CD4-positive, alpha-beta memory T cell (primary cell): ENCODE data around the gene TBC1D23. TPM values are rescaled to one million over a fixed set of nuclear protein-coding genes. Genes with fewer than 3 reads are reported as not detected.
"Not testable (repeated sequence)": the region's sequence is repeated elsewhere in the genome, so short reads cannot be mapped to it uniquely, and the experiment has no call there.

Experiments
- CTCF ChIA-PET: fragments of 350-600 bp; sonication (Branson Sonifier 250); formaldehyde crosslinking; loops from one replicate; lab custom pipeline; 2021; ENCODE audit warnings: inconsistent platforms; ENCODE audit not compliant: partially characterized antibody; lab: Charles Lee
- POLR2A ChIA-PET: fragments of 350-600 bp; sonication (Branson Sonifier 250); formaldehyde crosslinking; loops from one replicate; lab custom pipeline; 2021; ENCODE audit not compliant: partially characterized antibody; lab: Charles Lee
- DNase-seq, 5 donors: peaks; one replicate each; pipeline versions ENCODE4 v3.0.0 to v3.0.0-alpha.2; 2020 to 2022; ENCODE audit warnings: mixed read lengths in 1 of 5
- H3K27ac ChIP-seq: one replicate; pipeline ENCODE4 v1.7.0; 2013; ENCODE audit warnings: low read depth, low read length
- H3K27me3 ChIP-seq: 2 replicates; pipeline ENCODE4 v1.7.0; 2013; ENCODE audit warnings: mild to moderate bottlenecking, low read length, moderate library complexity; ENCODE audit not compliant: insufficient read depth
- H3K36me3 ChIP-seq: 2 replicates; pipeline ENCODE4 v1.7.0; 2013; ENCODE audit warnings: mild to moderate bottlenecking, low read length, moderate library complexity; ENCODE audit not compliant: insufficient read depth
- H3K4me1 ChIP-seq: 2 replicates; pipeline ENCODE4 v1.7.0; 2013; ENCODE audit warnings: mild to moderate bottlenecking, low read length, moderate library complexity; ENCODE audit not compliant: insufficient read depth
- H3K4me3 ChIP-seq, 2 donors: one replicate each; pipeline ENCODE4 v1.7.0; 2013; ENCODE audit warnings: low read length in 2 of 2, mild to moderate bottlenecking in 1 of 2
- H3K9me3 ChIP-seq, 2 donors: one replicate each; pipeline ENCODE4 v1.7.0; 2013; ENCODE audit warnings: low read length in 2 of 2, control low read depth in 1 of 2; ENCODE audit not compliant: control insufficient read depth in 1 of 2
- H3K27ac Mint-ChIP-seq, 7 donors: one replicate each; pipeline ENCODE4 v1.8.0; 2020 to 2021; ENCODE audit warnings: mixed read lengths in 7 of 7, mild to moderate bottlenecking in 6 of 7, inconsistent platforms in 3 of 7, moderate library complexity in 3 of 7
- H3K27me3 Mint-ChIP-seq, 2 donors: one replicate each; pipeline ENCODE4 v1.8.0; 2020 to 2021; ENCODE audit warnings: mixed read lengths in 2 of 2
- H3K36me3 Mint-ChIP-seq, 2 donors: one replicate each; pipeline ENCODE4 v1.8.0; 2020 to 2021; ENCODE audit warnings: mixed read lengths in 2 of 2, inconsistent platforms in 1 of 2, mild to moderate bottlenecking in 1 of 2
- H3K4me1 Mint-ChIP-seq, 4 donors: one replicate each; pipeline ENCODE4 v1.8.0; 2020 to 2021; ENCODE audit warnings: mixed read lengths in 4 of 4, mild to moderate bottlenecking in 1 of 4
- H3K4me3 Mint-ChIP-seq, 8 donors: one replicate each; pipeline ENCODE4 v1.8.0; 2020 to 2021; ENCODE audit warnings: mixed read lengths in 8 of 8, mild to moderate bottlenecking in 7 of 8, moderate library complexity in 6 of 8, inconsistent platforms in 3 of 8
- H3K9me3 Mint-ChIP-seq, 8 donors: one replicate each; pipeline ENCODE4 v1.8.0; 2020 to 2021; ENCODE audit warnings: mixed read lengths in 8 of 8, mild to moderate bottlenecking in 5 of 8, inconsistent platforms in 3 of 8, moderate library complexity in 1 of 8
- intact Hi-C: fragments of 100-400 bp; cut with micrococcal nuclease; formaldehyde crosslinking; loops from one replicate; pipeline ENCODE4 v1.15.1; 2023
- polyA plus RNA-seq, 2 donors: library from polyadenylated mRNA; unstranded; fragments of 300-500 nt; fragmentation: Illumina TruSeq; gene quantifications; one replicate each; pipeline ENCODE4 v1.2.3, GENCODE V29; 2021
- total RNA-seq, 2 experiments: library from RNA; stranded (reverse); gene quantifications; one replicate each; pipeline ENCODE4 v1.2.3, GENCODE V29; 2021

Gene TBC1D23
- total and polyA plus RNA-seq, 4 experiments from 2014 or later: 13.9 to 44.9 (median 31.1) TPM

- Histone ChIP-seq H3K4me1 (peaks cover 5% of the 10 kb centered on the region), H3K27ac (no peak overlapping the region), H3K36me3 (no peaks in the 10 kb centered on the region), H3K9me3 (no peaks in the 10 kb centered on the region), H3K4me3 (no peak overlapping the region), H3K27me3 (no peaks in the 10 kb centered on the region)
- Mint-ChIP-seq H3K4me1 (peaks cover 27 to 46% (median 32%) of the 10 kb centered on the region in 4 donors), H3K4me3 (no peak overlapping the region), H3K27ac (peak overlapping the region in 2 of 7 donors; percentile 2 to 6), H3K27me3 (no peaks in the 10 kb centered on the region), H3K36me3 (no peaks in the 10 kb centered on the region), H3K9me3 (no peaks in the 10 kb centered on the region)
- DNase-seq: no peak
- intact Hi-C loops: no loop called here
- ChIA-PET POLR2A (interaction anchor here (1.5 kb wide), 1 partner anchor 9 kb away, joined by 8 read pairs; the partner anchor contains the start of gene TBC1D23), CTCF (interaction anchor here (1.1 kb wide), 1 partner anchor 16 kb away, joined by 3 read pairs; no protein-coding TSS in a partner anchor)
These were observed 9.4 kb downstream of the TBC1D23 start for GRCh38 chr3:100270215-100270583.

- Histone ChIP-seq H3K4me3 (no peak overlapping the region), H3K27me3 (no peaks in the 10 kb centered on the region), H3K4me1 (peaks cover 5% of the 10 kb centered on the region), H3K36me3 (no peaks in the 10 kb centered on the region), H3K9me3 (no peaks in the 10 kb centered on the region), H3K27ac (no peak overlapping the region)
- H3K4me3 Mint-ChIP-seq: no peak overlapping the region
- peaks cover 27 to 51% (median 38%) of the 10 kb centered on the region in 4 donors for H3K4me1 Mint-ChIP-seq
- H3K36me3 Mint-ChIP-seq: no peaks in the 10 kb centered on the region
- no peak for DNase-seq
- CTCF ChIA-PET: no interaction called here
- H3K27me3 Mint-ChIP-seq: no peaks in the 10 kb centered on the region
- intact Hi-C loops: no loop called here
- no peaks in the 10 kb centered on the region for H3K9me3 Mint-ChIP-seq
- POLR2A ChIA-PET: no interaction called here
- H3K27ac Mint-ChIP-seq: peak overlapping the region in 1 of 7 donors; percentile 1
These were observed 10.7 kb downstream of the TBC1D23 start for GRCh38 chr3:100271522-100271921.

DNA sequence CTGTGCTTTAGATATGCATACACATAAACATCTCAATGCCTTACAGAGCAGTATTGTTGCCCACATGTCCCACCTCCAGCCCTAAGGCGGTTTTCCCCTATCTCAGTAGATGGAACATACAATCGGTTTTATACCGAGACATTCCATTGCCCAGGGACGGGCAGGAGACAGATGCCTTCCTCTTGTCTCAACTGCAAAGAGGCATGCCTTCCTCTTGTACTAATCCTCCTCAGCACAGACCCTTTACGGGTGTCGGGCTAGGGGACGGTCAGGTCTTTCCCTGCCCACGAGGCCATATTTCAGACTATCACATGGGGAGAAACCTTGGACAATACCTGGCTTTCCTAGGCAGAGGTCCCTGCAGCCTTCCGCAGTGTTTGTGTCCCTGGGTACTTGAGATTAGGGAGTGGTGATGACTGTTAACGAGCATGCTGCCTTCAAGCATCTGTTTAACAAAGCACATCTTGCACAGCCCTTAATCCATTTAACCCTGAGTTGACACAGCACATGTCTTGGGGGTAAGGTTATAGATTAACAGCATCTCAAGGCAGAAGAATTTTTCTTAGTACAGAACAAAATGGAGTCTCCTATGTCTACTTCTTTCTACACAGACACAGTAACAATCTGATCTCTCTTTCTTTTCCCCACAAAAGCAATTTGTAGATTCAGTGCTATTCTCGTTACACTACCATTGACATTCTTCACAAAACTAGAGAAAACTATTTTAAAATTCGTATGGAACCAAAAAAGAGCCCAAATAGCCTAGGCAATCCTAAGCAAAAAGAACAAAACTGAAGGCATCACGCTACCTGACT, 12.2 kb downstream of the TBC1D23 start:
- H3K4me3 ChIP-seq, H3K27me3 ChIP-seq, intact Hi-C loops, CTCF ChIA-PET, H3K4me3 Mint-ChIP-seq, H3K27me3 Mint-ChIP-seq, POLR2A ChIA-PET, H3K27ac ChIP-seq, H3K36me3 Mint-ChIP-seq, DNase-seq, H3K4me1 ChIP-seq, H3K9me3 Mint-ChIP-seq, H3K9me3 ChIP-seq, H3K36me3 ChIP-seq: not testable (repeated sequence)
- Mint-ChIP-seq H3K4me1 (peaks cover 31 to 56% (median 44%) of the 10 kb centered on the region in 4 donors), H3K27ac (peak overlapping the region in 1 of 7 donors; percentile 47)

- H3K4me3 ChIP-seq: no peak overlapping the region
- no peak overlapping the region for H3K4me3 Mint-ChIP-seq
- H3K36me3 ChIP-seq: no peaks in the 10 kb centered on the region
- CTCF ChIA-PET: no interaction called here
- no peaks in the 10 kb centered on the region for H3K27me3 Mint-ChIP-seq
- H3K9me3 Mint-ChIP-seq: no peaks in the 10 kb centered on the region
- H3K9me3 ChIP-seq: no peaks in the 10 kb centered on the region
- no peaks in the 10 kb centered on the region for H3K27me3 ChIP-seq
- H3K36me3 Mint-ChIP-seq: peaks cover 0 to 4% of the 10 kb centered on the region in 2 donors
- H3K4me1 ChIP-seq: no peaks in the 10 kb centered on the region
- POLR2A ChIA-PET: interaction anchor here (0.8 kb wide), 1 partner anchor 14 kb away, joined by 3 read pairs; the partner anchor contains the start of gene TBC1D23
- peak overlapping the region in 1 of 7 donors; percentile 43 for H3K27ac Mint-ChIP-seq
- intact Hi-C loops: no loop called here
- no peak overlapping the region for H3K27ac ChIP-seq
- no peak for DNase-seq
- H3K4me1 Mint-ChIP-seq: peaks cover 34 to 51% (median 44%) of the 10 kb centered on the region in 4 donors
These were observed 13.6 kb downstream of the TBC1D23 start for GRCh38 chr3:100274361-100274760.

DNA sequence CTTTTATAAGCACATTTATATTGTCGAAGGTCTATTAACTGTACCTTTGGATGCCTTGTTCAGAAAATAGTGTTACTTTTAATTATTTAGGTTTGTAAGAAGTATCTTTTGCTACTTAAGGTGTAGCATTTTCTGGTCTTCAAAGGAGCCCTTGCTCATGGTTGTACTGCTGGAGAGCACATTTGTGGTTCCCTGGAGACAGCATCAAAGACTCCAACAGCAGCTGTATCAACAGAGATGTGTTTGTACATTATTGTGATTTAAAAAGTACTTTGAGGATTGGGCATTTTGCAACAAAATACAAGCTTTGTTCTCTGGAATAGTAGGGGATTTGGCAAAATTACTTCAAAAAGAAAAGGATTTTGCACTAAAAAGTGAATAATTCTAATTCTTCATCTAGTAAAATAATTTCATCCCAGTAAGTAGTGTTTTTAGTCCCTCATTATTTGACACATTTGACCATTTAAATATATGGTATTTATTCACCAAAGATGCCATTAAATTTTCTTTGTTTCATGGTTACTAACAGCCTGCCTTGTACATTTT, 16.5 kb downstream of the TBC1D23 start:
- H3K27ac ChIP-seq: no peak overlapping the region
- no peak overlapping the region for H3K4me3 Mint-ChIP-seq
- no peak overlapping the region for H3K27ac Mint-ChIP-seq
- no peaks in the 10 kb centered on the region for H3K9me3 ChIP-seq
- no peaks in the 10 kb centered on the region for H3K27me3 ChIP-seq
- no peaks in the 10 kb centered on the region for H3K9me3 Mint-ChIP-seq
- peaks cover 9 to 15% of the 10 kb centered on the region in 2 donors for H3K36me3 Mint-ChIP-seq
- H3K4me3 ChIP-seq: no peak overlapping the region
- ChIA-PET CTCF (interaction anchor here (0.8 kb wide), 1 partner anchor 445 kb away, joined by 3 read pairs; no protein-coding TSS in a partner anchor), POLR2A (interaction anchor here (0.6 kb wide), 1 partner anchor 17 kb away, joined by 3 read pairs; the partner anchor contains the start of gene TBC1D23)
- intact Hi-C loops: no loop called here
- no peaks in the 10 kb centered on the region for H3K27me3 Mint-ChIP-seq
- H3K4me1 ChIP-seq: no peaks in the 10 kb centered on the region
- no peak for DNase-seq
- peaks cover 5% of the 10 kb centered on the region for H3K36me3 ChIP-seq
- H3K4me1 Mint-ChIP-seq: peaks cover 21 to 36% (median 23%) of the 10 kb centered on the region in 4 donors

DNA sequence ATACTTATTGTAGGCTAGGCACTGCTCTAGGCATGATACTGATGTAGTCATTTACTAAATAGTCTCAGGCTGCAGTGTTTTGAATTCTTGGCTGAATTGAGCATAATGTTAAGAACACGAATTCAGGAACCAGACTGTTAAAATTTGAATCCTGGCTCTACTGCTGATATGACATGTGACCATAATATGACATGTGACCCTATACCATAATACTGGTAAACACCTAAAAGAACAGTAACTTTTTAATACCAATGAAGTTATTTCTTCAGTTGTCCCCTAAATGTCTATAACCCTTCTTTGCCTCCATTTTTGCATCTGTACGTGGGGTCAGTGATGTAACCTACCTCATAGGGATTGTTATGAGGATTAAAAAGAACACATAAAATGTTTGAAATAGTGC, 18.1 kb downstream of the TBC1D23 start:
- Histone ChIP-seq H3K9me3 (no peaks in the 10 kb centered on the region), H3K27ac (no peak overlapping the region), H3K4me1 (no peaks in the 10 kb centered on the region), H3K27me3 (no peaks in the 10 kb centered on the region), H3K36me3 (peaks cover 10% of the 10 kb centered on the region), H3K4me3 (no peak overlapping the region)
- Mint-ChIP-seq H3K9me3 (no peaks in the 10 kb centered on the region), H3K4me3 (no peak overlapping the region), H3K4me1 (peaks cover 16 to 26% (median 17%) of the 10 kb centered on the region in 4 donors), H3K27me3 (no peaks in the 10 kb centered on the region), H3K27ac (peak overlapping the region in 3 of 7 donors; percentile 4 to 38 (median 17)), H3K36me3 (peaks cover 12 to 29% of the 10 kb centered on the region in 2 donors)
- ChIA-PET CTCF (no interaction called here), POLR2A (no interaction called here)
- no peak for DNase-seq
- intact Hi-C loops: no loop called here

DNA sequence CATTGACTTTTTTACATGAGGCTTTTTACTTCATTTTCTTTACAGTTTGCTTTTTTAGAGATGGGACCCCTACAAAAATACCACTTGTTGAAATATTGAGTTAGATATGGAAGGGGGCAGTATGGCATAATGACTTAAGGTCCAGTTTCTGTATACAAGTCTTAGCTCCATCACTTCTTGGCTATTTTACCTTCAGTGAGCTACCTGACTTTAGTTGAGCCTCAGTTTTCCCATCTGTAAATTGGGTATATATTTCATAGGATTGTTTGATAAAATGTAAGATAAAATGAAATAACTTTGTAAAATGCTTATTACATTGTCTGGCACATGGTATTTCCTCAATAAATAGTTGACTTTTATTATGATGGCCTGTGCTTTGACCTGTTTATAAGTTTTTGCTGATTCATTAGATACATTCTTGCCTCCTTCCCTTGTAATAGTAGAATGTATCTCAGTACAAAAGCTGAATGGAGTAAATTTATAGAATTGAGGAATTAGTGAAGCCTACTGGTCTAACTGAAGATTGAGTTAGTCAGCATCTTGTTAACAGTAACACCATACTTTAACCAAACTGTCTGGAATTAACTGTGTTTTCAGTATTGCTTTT, 27.6 kb downstream of the TBC1D23 start:
- Histone ChIP-seq H3K27me3 (no peaks in the 10 kb centered on the region), H3K4me3 (no peak overlapping the region), H3K9me3 (no peaks in the 10 kb centered on the region), H3K36me3 (peaks cover 14% of the 10 kb centered on the region), H3K4me1 (no peaks in the 10 kb centered on the region), H3K27ac (no peak overlapping the region)
- Mint-ChIP-seq H3K36me3 (peaks cover 23 to 59% of the 10 kb centered on the region in 2 donors), H3K27me3 (no peaks in the 10 kb centered on the region), H3K27ac (no peak overlapping the region), H3K4me3 (no peak overlapping the region), H3K4me1 (peaks cover 0 to 4% (median under 1%) of the 10 kb centered on the region in 4 donors), H3K9me3 (no peaks in the 10 kb centered on the region)
- DNase-seq: no peak
- ChIA-PET CTCF (no interaction called here), POLR2A (no interaction called here)
- intact Hi-C loops: no loop called here
